Neuronal stem cell (in vitro differentiated cells): ENCODE measurements around the gene ICA1.
"Not testable (repeated sequence)": the region's sequence is repeated elsewhere in the genome, so short reads cannot be mapped to it uniquely, and the experiment has no call there.

Experiments
- DNase-seq: peaks from one replicate; pipeline ENCODE4 v3.0.0-alpha.2; 2013; ENCODE audit warnings: low spot score
- H2AFZ ChIP-seq: one replicate; pipeline ENCODE4 v1.6.1; 2013; ENCODE audit warnings: mild to moderate bottlenecking, low read length, inconsistent platforms
- H2AK5ac ChIP-seq: 2 replicates; pipeline ENCODE4 v1.6.1; 2013; ENCODE audit warnings: low read depth, mild to moderate bottlenecking, inconsistent platforms, low read length, moderate library complexity, mixed read lengths
- H2BK120ac ChIP-seq: 2 replicates; pipeline ENCODE4 v1.6.1; 2013; ENCODE audit warnings: low read depth, mild to moderate bottlenecking, inconsistent platforms, low read length, moderate library complexity, mixed read lengths
- H2BK12ac ChIP-seq: one replicate; pipeline ENCODE4 v1.6.1; 2013; ENCODE audit warnings: low read length, inconsistent platforms
- H2BK15ac ChIP-seq: 2 replicates; pipeline ENCODE4 v1.6.1; 2013; ENCODE audit warnings: mild to moderate bottlenecking, low read length, inconsistent platforms, mixed read lengths
- H2BK5ac ChIP-seq: one replicate; pipeline ENCODE4 v1.6.1; 2013; ENCODE audit warnings: inconsistent platforms, mild to moderate bottlenecking, low read length, moderate library complexity
- H3K14ac ChIP-seq: one replicate; pipeline ENCODE4 v1.6.1; 2013; ENCODE audit warnings: low read length, inconsistent platforms
- H3K18ac ChIP-seq: 2 replicates; pipeline ENCODE4 v1.6.1; 2013; ENCODE audit warnings: low read length, inconsistent platforms
- H3K23ac ChIP-seq: 2 replicates; pipeline ENCODE4 v1.6.1; 2013; ENCODE audit warnings: low read depth, mild to moderate bottlenecking, mixed read lengths, low read length, inconsistent platforms; ENCODE audit not compliant: poor library complexity
- H3K27ac ChIP-seq: replicated peaks from 3 replicates; pipeline ENCODE4 v1.5.1; 2013; ENCODE audit warnings: low read length, inconsistent platforms
- H3K27me3 ChIP-seq, 3 experiments: 2 replicates each; pipeline ENCODE4 v1.6.1; 2013; ENCODE audit warnings: low read length in 3 of 3, mild to moderate bottlenecking in 2 of 3, inconsistent platforms in 1 of 3, low read depth in 1 of 3, mixed read lengths in 1 of 3, moderate library complexity in 1 of 3; ENCODE audit not compliant: control insufficient read depth in 3 of 3, insufficient read depth in 3 of 3
- H3K36me3 ChIP-seq, 2 donors: replicated peaks in 1 of 2; 2 replicates each; pipeline ENCODE4 v1.6.1; 2013; ENCODE audit warnings: low read length in 2 of 2; ENCODE audit not compliant: control insufficient read depth in 2 of 2, insufficient read depth in 2 of 2
- H3K4ac ChIP-seq: 2 replicates; pipeline ENCODE4 v1.6.1; 2013; ENCODE audit warnings: inconsistent platforms, mild to moderate bottlenecking, low read length, moderate library complexity
- H3K4me1 ChIP-seq, 2 donors: 1 replicate in 1 of 2; 2 replicates in 1 of 2; pipeline ENCODE4 v1.6.1; 2013; ENCODE audit warnings: low read length in 2 of 2, low read depth in 1 of 2; ENCODE audit not compliant: control insufficient read depth in 2 of 2, insufficient read depth in 1 of 2
- H3K4me2 ChIP-seq: one replicate; pipeline ENCODE4 v1.6.1; 2013; ENCODE audit warnings: mild to moderate bottlenecking, low read length, inconsistent platforms; ENCODE audit not compliant: insufficient read depth, poor library complexity, severe bottlenecking
- H3K4me3 ChIP-seq, 2 donors: 2 replicates each; pipeline ENCODE4 v1.5.1; 2013; ENCODE audit warnings: low read length in 2 of 2, mild to moderate bottlenecking in 2 of 2, inconsistent platforms in 1 of 2, moderate library complexity in 1 of 2
- H3K79me1 ChIP-seq: one replicate; pipeline ENCODE4 v1.6.1; 2013; ENCODE audit warnings: low read depth, mild to moderate bottlenecking, inconsistent platforms, low read length, moderate library complexity
- H3K9ac ChIP-seq: one replicate; pipeline ENCODE4 v1.6.1; 2013; ENCODE audit warnings: mild to moderate bottlenecking, low read depth, low read length, inconsistent platforms; ENCODE audit not compliant: poor library complexity
- H3K9me3 ChIP-seq, 2 donors: replicated peaks in 1 of 2; 2 replicates each; pipeline versions ENCODE3 to v1.6.1; 2013; ENCODE audit warnings: low read length in 2 of 2, mild to moderate bottlenecking in 2 of 2, inconsistent platforms in 1 of 2, low read depth in 1 of 2, mixed read lengths in 1 of 2, moderate library complexity in 1 of 2; ENCODE audit not compliant: control insufficient read depth in 2 of 2, insufficient read depth in 1 of 2
- H4K8ac ChIP-seq: one replicate; pipeline ENCODE4 v1.6.1; 2013; ENCODE audit warnings: low read depth, mild to moderate bottlenecking, inconsistent platforms, low read length, moderate library complexity
- H4K91ac ChIP-seq: one replicate; pipeline ENCODE4 v1.6.1; 2013; ENCODE audit warnings: low read length, low read depth, mild to moderate bottlenecking, inconsistent platforms; ENCODE audit not compliant: poor library complexity
- WGBS, 2 donors: extraction: QIAGEN DNeasy Blood & Tissue Kit; methylation state at CpG; one replicate each; pipeline ENCODE4 v1.1.7; 2013; ENCODE audit warnings: missing lambda C conversion rate in 2 of 2, mixed read lengths in 1 of 2; ENCODE audit not compliant: insufficient read length in 2 of 2, insufficient replicate concordance in 1 of 2; ENCODE audit errors: extremely low coverage in 2 of 2; 5-methylcytosine and 5-hydroxymethylcytosine counted together

ICA1 gene

GRCh38 chr7:8103282-8103681 lies 158.7 kb downstream of the ICA1 start:
- Histone ChIP-seq H2AK5ac (peak overlapping the region; percentile 37), H3K79me1 (no peaks in the 10 kb centered on the region), H3K4me2 (no peak overlapping the region), H2AFZ (no peak overlapping the region), H3K4me1 (no peaks in the 10 kb centered on the region), H4K8ac (no peak overlapping the region), H4K91ac (no peak overlapping the region), H3K27me3 (no peaks in the 10 kb centered on the region), H3K18ac (no peak overlapping the region), H3K9me3 (no peaks in the 10 kb centered on the region), H3K14ac (no peak overlapping the region), H2BK5ac (no peak overlapping the region), H3K23ac (peak overlapping the region; percentile 76), H3K4ac (no peak overlapping the region), H2BK120ac (no peak overlapping the region), H3K36me3 (no peaks in the 10 kb centered on the region), H3K9ac (no peak overlapping the region), H2BK15ac (no peak overlapping the region), H3K4me3 (peak overlapping the region in 1 of 2 donors; percentile 39), H2BK12ac (no peak overlapping the region), H3K27ac (no peak overlapping the region)
- DNase-seq = no peak
- WGBS, 2 donors = no CpG with 5 or more reads among the region's 9 CpGs

GRCh38 chr7:8101292-8101691 lies 160.7 kb downstream of the ICA1 start:
- WGBS, 2 donors = no CpG with 5 or more reads among the region's 4 CpGs
- H3K27me3 ChIP-seq, H3K27ac ChIP-seq: not testable (repeated sequence)

GRCh38 chr7:8094164-8095140 lies 167.5 kb downstream of the ICA1 start:
- H3K23ac ChIP-seq = no peak overlapping the region
- H4K91ac ChIP-seq = no peak overlapping the region
- H3K4ac ChIP-seq = no peak overlapping the region
- no peak overlapping the region for H2AK5ac ChIP-seq
- no peak overlapping the region for H2AFZ ChIP-seq
- H3K27ac ChIP-seq = no peak overlapping the region
- no peak overlapping the region for H3K4me2 ChIP-seq
- peaks cover 0 to 4% of the 10 kb centered on the region in 2 donors for H3K9me3 ChIP-seq
- no peak overlapping the region for H2BK15ac ChIP-seq
- no peaks in the 10 kb centered on the region for H3K27me3 ChIP-seq
- WGBS, 2 donors = no CpG with 5 or more reads among the region's 8 CpGs
- no peak overlapping the region for H3K18ac ChIP-seq
- H3K14ac ChIP-seq = no peak overlapping the region
- no peak overlapping the region for H3K4me3 ChIP-seq
- no peaks in the 10 kb centered on the region for H3K4me1 ChIP-seq
- no peak overlapping the region for H2BK5ac ChIP-seq
- no peak overlapping the region for H3K9ac ChIP-seq
- no peaks in the 10 kb centered on the region for H3K79me1 ChIP-seq
- no peak for DNase-seq
- H3K36me3 ChIP-seq = peaks cover 0 to 5% of the 10 kb centered on the region in 2 donors
- H4K8ac ChIP-seq = no peak overlapping the region
- H2BK12ac ChIP-seq = no peak overlapping the region
- no peak overlapping the region for H2BK120ac ChIP-seq

More at GRCh38 chr7:8101292-8101691, 160.7 kb downstream of the ICA1 start:
- H3K4me1 ChIP-seq, H2BK15ac ChIP-seq, H3K14ac ChIP-seq, H2AK5ac ChIP-seq, DNase-seq, H2AFZ ChIP-seq, H3K23ac ChIP-seq, H3K4me2 ChIP-seq, H3K9me3 ChIP-seq, H2BK5ac ChIP-seq, H4K91ac ChIP-seq, H2BK120ac ChIP-seq, H3K18ac ChIP-seq, H3K9ac ChIP-seq, H2BK12ac ChIP-seq, H3K4ac ChIP-seq, H3K79me1 ChIP-seq, H4K8ac ChIP-seq, H3K36me3 ChIP-seq, H3K4me3 ChIP-seq: not testable (repeated sequence)

GRCh38 chr7:8092140-8092539 lies 169.8 kb downstream of the ICA1 start:
- no peak overlapping the region for H4K8ac ChIP-seq
- H3K4me2 ChIP-seq = no peak overlapping the region
- no peak for DNase-seq
- no peak overlapping the region for H2AFZ ChIP-seq
- no peak overlapping the region for H3K27ac ChIP-seq
- no peaks in the 10 kb centered on the region for H3K79me1 ChIP-seq
- H3K9ac ChIP-seq = no peak overlapping the region
- no peak overlapping the region for H2BK15ac ChIP-seq
- no peak overlapping the region for H4K91ac ChIP-seq
- no peak overlapping the region for H2BK120ac ChIP-seq
- H2BK12ac ChIP-seq = no peak overlapping the region
- peaks cover 5 to 11% of the 10 kb centered on the region in 2 donors for H3K36me3 ChIP-seq
- H3K23ac ChIP-seq = no peak overlapping the region
- no peak overlapping the region for H3K14ac ChIP-seq
- no peak overlapping the region for H2BK5ac ChIP-seq
- no peak overlapping the region for H3K4ac ChIP-seq
- H2AK5ac ChIP-seq = no peak overlapping the region
- no peaks in the 10 kb centered on the region for H3K27me3 ChIP-seq
- H3K9me3 ChIP-seq = peaks cover 0 to 4% of the 10 kb centered on the region in 2 donors
- H3K18ac ChIP-seq = no peak overlapping the region
- no CpG with 5 or more reads among the region's 2 CpGs for WGBS, 2 donors
- H3K4me1 ChIP-seq = no peaks in the 10 kb centered on the region
- no peak overlapping the region for H3K4me3 ChIP-seq
